H1 (cell line): ENCODE results near the gene PLEKHN1. TPM values are rescaled to one million over a fixed set of nuclear protein-coding genes. Genes with fewer than 3 reads are reported as not detected.

Source experiments
- CTCF ChIA-PET: fragments of 300-600 bp; sonication (Branson Sonifier 250); formaldehyde crosslinking; loops from one replicate; lab custom pipeline; 2021; ENCODE audit not compliant: partially characterized antibody; lab: Charles Lee
- POLR2A ChIA-PET: fragments of 300-600 bp; sonication (Branson Sonifier 250); formaldehyde crosslinking; loops from one replicate; lab custom pipeline; 2021; ENCODE audit warnings: inconsistent platforms; ENCODE audit not compliant: partially characterized antibody; lab: Charles Lee
- DNase-seq, 2 experiments: peaks; one replicate each; pipeline versions ENCODE4 v3.0.0 to v3.0.0-alpha.2; 2010 to 2022; ENCODE audit warnings: low spot score in 2 of 2, low read depth in 1 of 2, mixed read lengths in 1 of 2
- FAIRE-seq: peaks from 2 replicates; lab custom pipeline; 2011; peaks lifted over from hg19 to GRCh38; lab: Jason Lieb, UNC
- H2AFZ ChIP-seq: 2 replicates; pipeline ENCODE4 v1.8.1; 2012; ENCODE audit warnings: low read length, inconsistent platforms
- H2AK5ac ChIP-seq: 2 replicates; pipeline ENCODE4 v1.6.1; 2013; ENCODE audit warnings: low read depth, low read length
- H2BK120ac ChIP-seq: replicated peaks from 2 replicates; pipeline ENCODE3; 2013; ENCODE audit warnings: low read depth, low read length, inconsistent platforms
- H2BK12ac ChIP-seq: 2 replicates; pipeline ENCODE4 v1.6.1; 2013; ENCODE audit warnings: low read depth, low read length
- H2BK15ac ChIP-seq: 2 replicates; pipeline ENCODE4 v1.6.1; 2013; ENCODE audit warnings: low read length
- H2BK20ac ChIP-seq: 2 replicates; pipeline ENCODE4 v1.6.1; 2013; ENCODE audit warnings: low read length
- H2BK5ac ChIP-seq: 2 replicates; pipeline ENCODE4 v1.6.1; 2013; ENCODE audit warnings: low read depth, low read length
- H3K14ac ChIP-seq: 2 replicates; pipeline ENCODE4 v1.6.1; 2013; ENCODE audit warnings: inconsistent platforms; ENCODE audit not compliant: insufficient read length
- H3K18ac ChIP-seq: 2 replicates; pipeline ENCODE4 v1.6.1; 2013; ENCODE audit warnings: low read length; ENCODE audit errors: extremely low read depth
- H3K23ac ChIP-seq: 2 replicates; pipeline ENCODE4 v1.6.1; 2013; ENCODE audit warnings: inconsistent platforms; ENCODE audit not compliant: insufficient read length
- H3K23me2 ChIP-seq: 2 replicates; pipeline ENCODE4 v1.6.1; 2013; ENCODE audit warnings: low read depth, low read length
- H3K27ac ChIP-seq: 2 replicates; pipeline ENCODE4 v1.6.1; 2011; ENCODE audit warnings: low read depth, low read length, inconsistent platforms
- H3K27me3 ChIP-seq, 4 experiments: replicated peaks in 1 of 4; 1 replicate in 1 of 4; 2 replicates in 3 of 4; pipeline versions ENCODE4 v1.6.1 to v1.8.1; 2011 to 2013; ENCODE audit warnings: low read length in 3 of 4, mild to moderate bottlenecking in 3 of 4, inconsistent platforms in 2 of 4, mixed read lengths in 2 of 4, moderate library complexity in 1 of 4; ENCODE audit not compliant: control insufficient read depth in 3 of 4, insufficient read depth in 3 of 4; ENCODE audit errors: extremely low read depth in 1 of 4
- H3K36me3 ChIP-seq, 4 experiments: 2 replicates each; pipeline versions ENCODE4 v1.6.1 to v1.8.1; 2011 to 2013; ENCODE audit warnings: mild to moderate bottlenecking in 4 of 4, low read length in 3 of 4, moderate library complexity in 2 of 4, control low read depth in 1 of 4, inconsistent platforms in 1 of 4; ENCODE audit not compliant: insufficient read depth in 4 of 4, control insufficient read depth in 2 of 4
- H3K4ac ChIP-seq: replicated peaks from 2 replicates; pipeline ENCODE3; 2013; ENCODE audit warnings: low read length, low read depth, mixed read lengths, inconsistent platforms; ENCODE audit not compliant: insufficient read length
- H3K4me1 ChIP-seq, 4 experiments: replicated peaks in 1 of 4; 1 replicate in 1 of 4; 2 replicates in 3 of 4; pipeline versions ENCODE4 v1.6.1 to v1.8.1; 2011 to 2013; ENCODE audit warnings: low read length in 3 of 4, inconsistent platforms in 2 of 4, mixed read lengths in 1 of 4; ENCODE audit not compliant: insufficient read depth in 4 of 4, control insufficient read depth in 3 of 4
- H3K4me2 ChIP-seq, 2 experiments: 2 replicates each; pipeline versions ENCODE4 v1.6.1 to v1.8.1; 2011 to 2013; ENCODE audit warnings: low read depth in 2 of 2, low read length in 2 of 2, control low read depth in 1 of 2, inconsistent platforms in 1 of 2, mild to moderate bottlenecking in 1 of 2; ENCODE audit not compliant: insufficient read depth in 1 of 2
- H3K4me3 ChIP-seq, 4 experiments: fragments of 200-600, 300-600 bp in 1 of 4; sonication (generic), shearing (Covaris generic), sonication (Bioruptor Twin) in 1 of 4; 2 replicates each; pipeline versions ENCODE4 v1.5.1 to v1.8.1; 2011 to 2016; ENCODE audit warnings: low read length in 4 of 4, low read depth in 3 of 4, control low read depth in 2 of 4, inconsistent platforms in 2 of 4, mild to moderate bottlenecking in 2 of 4, mixed read lengths in 1 of 4, moderate library complexity in 1 of 4; ENCODE audit not compliant: insufficient read depth in 2 of 4; ENCODE audit errors: extremely low read depth in 1 of 4
- H3K56ac ChIP-seq: replicated peaks from 2 replicates; pipeline ENCODE3; 2013; ENCODE audit warnings: low read depth, mild to moderate bottlenecking, mixed read lengths, low read length, inconsistent platforms; ENCODE audit not compliant: insufficient read length
- H3K79me1 ChIP-seq: 2 replicates; pipeline ENCODE4 v1.6.1; 2013; ENCODE audit warnings: low read depth, low read length, control low read depth
- H3K79me2 ChIP-seq, 2 experiments: 2 replicates each; pipeline versions ENCODE4 v1.6.1 to v1.8.1; 2012 to 2013; ENCODE audit warnings: low read length in 2 of 2, mild to moderate bottlenecking in 2 of 2, inconsistent platforms in 1 of 2; ENCODE audit not compliant: insufficient read depth in 2 of 2, control insufficient read depth in 1 of 2
- H3K9ac ChIP-seq, 4 experiments: replicated peaks in 1 of 4; 1 replicate in 1 of 4; 2 replicates in 3 of 4; pipeline versions ENCODE4 v1.6.1 to v1.8.1; 2011 to 2013; ENCODE audit warnings: low read depth in 3 of 4, low read length in 3 of 4, control low read depth in 2 of 4, mild to moderate bottlenecking in 2 of 4, moderate library complexity in 2 of 4, inconsistent platforms in 1 of 4; ENCODE audit errors: extremely low read depth in 1 of 4
- H3K9me3 ChIP-seq, 2 experiments: 2 replicates each; pipeline versions ENCODE4 v1.6.1 to v1.8.1; 2012 to 2013; ENCODE audit warnings: mild to moderate bottlenecking in 2 of 2, moderate library complexity in 2 of 2, control low read depth in 1 of 2, inconsistent platforms in 1 of 2, low read depth in 1 of 2, low read length in 1 of 2, mixed read lengths in 1 of 2; ENCODE audit not compliant: insufficient read depth in 2 of 2
- H4K20me1 ChIP-seq, 2 experiments: replicated peaks in 1 of 2; 2 replicates each; pipeline versions ENCODE3 to v1.8.1; 2011 to 2013; ENCODE audit warnings: inconsistent platforms in 2 of 2, low read length in 2 of 2, mild to moderate bottlenecking in 1 of 2; ENCODE audit not compliant: insufficient read depth in 2 of 2, control insufficient read depth in 1 of 2
- H4K5ac ChIP-seq: 2 replicates; pipeline ENCODE4 v1.6.1; 2013; ENCODE audit warnings: low read length, low read depth, mixed read lengths, inconsistent platforms; ENCODE audit not compliant: insufficient read length
- H4K8ac ChIP-seq: 2 replicates; pipeline ENCODE4 v1.8.0; 2013; ENCODE audit warnings: mild to moderate bottlenecking, moderate library complexity, low read length, inconsistent platforms; ENCODE audit not compliant: insufficient read depth; ENCODE audit errors: extremely low read depth
- H4K91ac ChIP-seq: replicated peaks from 2 replicates; pipeline ENCODE3; 2013; ENCODE audit warnings: low read length, mixed read lengths, inconsistent platforms; ENCODE audit not compliant: insufficient read length
- BACH1 ChIP-seq: IDR thresholded peaks from 2 replicates; pipeline ENCODE4 v1.6.1; 2012; ENCODE audit warnings: low read length, improper control_type of control experiment
- KDM4A ChIP-seq: IDR thresholded peaks from one replicate; pipeline ENCODE4 v1.7.1; 2012; ENCODE audit warnings: low read depth, mild to moderate bottlenecking, moderate library complexity, low read length, inconsistent platforms; ENCODE audit not compliant: severe bottlenecking
- MAX ChIP-seq: IDR thresholded peaks from 2 replicates; pipeline ENCODE4 v1.6.1; 2012; ENCODE audit warnings: inconsistent platforms
- NRF1 ChIP-seq: IDR thresholded peaks from 2 replicates; pipeline ENCODE4 v1.6.1; 2011; ENCODE audit warnings: mild to moderate bottlenecking, low read depth, low read length, improper control_type of control experiment
- PHF8 ChIP-seq: fragments of 200-600 bp; sonication (generic); conservative IDR thresholded peaks from 2 replicates; pipeline ENCODE4 v1.7.1; 2012; ENCODE audit warnings: low read depth, mild to moderate bottlenecking, inconsistent platforms, low read length, moderate library complexity
- RBBP5 ChIP-seq: IDR thresholded peaks from 2 replicates; pipeline ENCODE4 v1.7.1; 2012; ENCODE audit warnings: low read depth, mild to moderate bottlenecking, inconsistent platforms, low read length, moderate library complexity, borderline replicate concordance
- SIN3A ChIP-seq, 2 experiments: IDR thresholded peaks in 1 of 2; conservative IDR thresholded peaks in 1 of 2; 2 replicates each; pipeline ENCODE4 v1.6.1; 2011 to 2012; ENCODE audit warnings: low read length in 2 of 2, improper control_type of control experiment in 1 of 2, low read depth in 1 of 2, mild to moderate bottlenecking in 1 of 2
- TAF7 ChIP-seq: optimal IDR thresholded peaks from 2 replicates; pipeline ENCODE3; 2011; ENCODE audit warnings: low read depth, mild to moderate bottlenecking, inconsistent platforms, low read length, moderate library complexity, borderline replicate concordance
- WGBS, 2 experiments: shearing (Covaris generic) in 1 of 2; methylation state at CpG; one replicate each; pipeline versions ENCODE4 v1.1.6 to v1.1.7; 2013 to 2015; ENCODE audit warnings: low lambda C conversion rate in 2 of 2, mixed read lengths in 2 of 2, inconsistent platforms in 1 of 2, low coverage in 1 of 2, missing lambda C conversion rate in 1 of 2; ENCODE audit not compliant: insufficient replicate concordance in 2 of 2, insufficient coverage in 1 of 2, insufficient read length in 1 of 2; ENCODE audit errors: extremely low coverage in 1 of 2, missing lambda C conversion rate in 1 of 2; 5-methylcytosine and 5-hydroxymethylcytosine counted together
- polyA plus RNA-seq, 7 experiments: library from polyadenylated mRNA; depleted of rRNA in 3 of 7; stranded (reverse) in 5 of 7; unstranded in 2 of 7; fragments of >200 nt in 5 of 7; fragments of 200-250 nt in 2 of 7; gene quantifications; 1 replicate in 5 of 7; 2 replicates in 1 of 7; 4 replicates in 1 of 7; pipeline versions ENCODE4 v1.2.1 to v1.2.3, GENCODE V29; 2011 to 2013; ENCODE audit warnings: missing spikeins in 2 of 7, mixed read lengths in 2 of 7
- total RNA-seq: library from RNA; stranded (reverse); fragmentation: NEBNext Ultra II Directional; extraction: Animal tissue kit (Norgen Biotek cat#: 25700); gene quantifications from 2 replicates; pipeline ENCODE4 v1.2.1, GENCODE V29; 2021

Gene PLEKHN1
- total and polyA plus RNA-seq, 2 of the 8 experiments (the other 6 are each of a cell fraction or from before 2014, with no cell fraction given), result 0.39 to 1.5 TPM

GRCh38 chr1:1020000-1020404, 53.7 kb downstream of the PLEKHN1 start, which contains the start of gene AGRN:
Gene AGRN, plus strand, starts transcription at chr1:1020120. Its CDS starts 53 bp downstream, at chr1:1020173.
- peak within 1 kb of the TSS; percentile 79; the same call in 1 of the 2 replicates for H3K27ac ChIP-seq
- no CpG with 5 or more reads among the region's 58 CpGs for WGBS, 2 experiments
- CTCF ChIA-PET, result interaction anchor here (1.5 kb wide), 1 partner anchor 22 kb away, joined by 11 read pairs; no protein-coding TSS in a partner anchor

More at GRCh38 chr1:1020000-1020404, 53.7 kb downstream of the PLEKHN1 start, which contains the start of gene AGRN:
- H3K9ac ChIP-seq, result peak within 1 kb of the TSS in 3 of 4 experiments; percentile 62 to 80 (median 79); a peak in 6 of 7 replicates
- H4K8ac ChIP-seq, result peak within 1 kb of the TSS; percentile 79
- peaks cover 2 to 39% (median 30%) of the 10 kb centered on the region in 4 experiments for H3K4me1 ChIP-seq
- peak within 1 kb of the TSS; percentile 65 for H4K91ac ChIP-seq
- H3K27me3 ChIP-seq, result no peaks in the 10 kb centered on the region
- no peak within 1 kb of the TSS; the same call in 1 of the 2 replicates for H2BK5ac ChIP-seq
- no peaks in the 10 kb centered on the region for H3K9me3 ChIP-seq
- H2AK5ac ChIP-seq, result no peak within 1 kb of the TSS
- 0 out of 2 replicates have a peak within 1 kb of the TSS, but pooled peaks have one; percentile 60 for H2BK12ac ChIP-seq
- no peak within 1 kb of the TSS for H2AFZ ChIP-seq
- peak within 1 kb of the TSS; percentile 93 for H3K18ac ChIP-seq
- H3K4ac ChIP-seq, result peak within 1 kb of the TSS; percentile 23
- no peak within 1 kb of the TSS for H2BK15ac ChIP-seq
- H3K79me2 ChIP-seq, result peaks cover 0 to 13% of the 10 kb centered on the region in 2 experiments; a peak in 1 of 4 replicates
- peaks cover 8% of the 10 kb centered on the region; the same call in 1 of the 2 replicates for H3K23me2 ChIP-seq
- POLR2A ChIA-PET, result interaction anchor here (1.2 to 14.9 kb wide), 2 partner anchors 13 to 16 kb away, joined by 3 to 245 read pairs; no protein-coding TSS in a partner anchor
- peak; percentile 32 for TF ChIP-seq KDM4A
- TF ChIP-seq RBBP5, result no peak
- 0 out of 2 replicates have a peak, but pooled peaks have one; percentile 10 for TF ChIP-seq BACH1
- TF ChIP-seq NRF1, result no peak
- TF ChIP-seq MAX, result 0 out of 2 replicates have a peak, but pooled peaks have one; percentile 12
- peak; percentile 40 for TF ChIP-seq TAF7
- TF ChIP-seq SIN3A (conservative IDR thresholded peaks at IDR 0.05 in 1 of 2, IDR thresholded peaks at IDR 0.05 in 1 of 2; ENCODE audit: low read depth in 1 of 2, low read length in 2 of 2), result 0 out of 4 replicates have a peak, but pooled peaks of 1 of the 2 experiments have one; percentile 40
- TF ChIP-seq PHF8, result 0 out of 2 replicates have a peak, but pooled peaks have one; percentile 28
- no peak within 1 kb of the TSS for H2BK120ac ChIP-seq
- peaks cover 10% of the 10 kb centered on the region for H3K79me1 ChIP-seq
- peak within 1 kb of the TSS; percentile 70 to 79 for H3K4me2 ChIP-seq
- 0 out of 2 replicates have a peak within 1 kb of the TSS, but pooled peaks have one; percentile 61 for H2BK20ac ChIP-seq
- peaks cover 0 to 14% (median 1%) of the 10 kb centered on the region in 4 experiments; a peak in 3 of 8 replicates for H3K36me3 ChIP-seq
- peaks cover 6 to 7% of the 10 kb centered on the region in 2 experiments for H4K20me1 ChIP-seq
- no peak within 1 kb of the TSS for H3K56ac ChIP-seq
- H4K5ac ChIP-seq, result peak within 1 kb of the TSS; percentile 76
- DNase-seq, result no peak
- H3K4me3 ChIP-seq, result peak within 1 kb of the TSS; percentile 62 to 83 (median 72)
- no peak within 1 kb of the TSS for H3K14ac ChIP-seq
- no peak within 1 kb of the TSS for H3K23ac ChIP-seq
- no peak for FAIRE-seq
